A673 (cell line): Measurements from ENCODE around the gene LRP1B.

Source experiments
- EZH2 ChIP-seq: fragments of 200-600 bp; sonication (generic); IDR thresholded peaks from 2 replicates; pipeline ENCODE4 v1.6.1; 2017; ENCODE audit warnings: borderline replicate concordance, low read depth, mild to moderate bottlenecking, mixed read lengths, antibody characterized with exemption, low read length; ENCODE audit not compliant: poor library complexity, severe bottlenecking
- TF ChIP-seq, protein P1 (sequence below): fragments of 300-800, 200-600 bp; sonication (generic); conservative IDR thresholded peaks from 2 replicates; pipeline ENCODE4 v1.5.1; 2017; ENCODE audit warnings: low read depth, mild to moderate bottlenecking, antibody characterized with exemption, low read length, moderate library complexity, mixed read lengths

DNA sequence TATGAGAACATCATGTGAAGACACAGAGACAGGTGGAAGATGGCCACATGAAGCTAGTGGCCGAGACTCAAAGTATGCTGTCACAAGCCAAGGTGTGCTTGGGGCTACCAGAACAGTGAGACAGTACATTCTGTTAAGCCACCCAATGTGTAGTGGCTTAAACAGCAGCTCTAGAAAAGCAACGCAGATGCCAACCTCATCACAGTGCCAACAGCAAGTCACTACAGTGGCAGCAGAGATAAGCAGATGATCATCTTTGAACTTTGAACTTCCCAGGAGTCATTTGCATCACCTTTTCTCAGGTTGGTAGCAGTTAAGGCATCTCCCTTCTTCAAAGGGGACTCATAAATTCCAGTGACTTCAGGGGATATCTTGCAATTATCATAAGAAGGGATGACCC, 394.4 kb downstream of the LRP1B start:
- TF ChIP-seq EZH2 = no peak
- TF ChIP-seq, protein P1, sequence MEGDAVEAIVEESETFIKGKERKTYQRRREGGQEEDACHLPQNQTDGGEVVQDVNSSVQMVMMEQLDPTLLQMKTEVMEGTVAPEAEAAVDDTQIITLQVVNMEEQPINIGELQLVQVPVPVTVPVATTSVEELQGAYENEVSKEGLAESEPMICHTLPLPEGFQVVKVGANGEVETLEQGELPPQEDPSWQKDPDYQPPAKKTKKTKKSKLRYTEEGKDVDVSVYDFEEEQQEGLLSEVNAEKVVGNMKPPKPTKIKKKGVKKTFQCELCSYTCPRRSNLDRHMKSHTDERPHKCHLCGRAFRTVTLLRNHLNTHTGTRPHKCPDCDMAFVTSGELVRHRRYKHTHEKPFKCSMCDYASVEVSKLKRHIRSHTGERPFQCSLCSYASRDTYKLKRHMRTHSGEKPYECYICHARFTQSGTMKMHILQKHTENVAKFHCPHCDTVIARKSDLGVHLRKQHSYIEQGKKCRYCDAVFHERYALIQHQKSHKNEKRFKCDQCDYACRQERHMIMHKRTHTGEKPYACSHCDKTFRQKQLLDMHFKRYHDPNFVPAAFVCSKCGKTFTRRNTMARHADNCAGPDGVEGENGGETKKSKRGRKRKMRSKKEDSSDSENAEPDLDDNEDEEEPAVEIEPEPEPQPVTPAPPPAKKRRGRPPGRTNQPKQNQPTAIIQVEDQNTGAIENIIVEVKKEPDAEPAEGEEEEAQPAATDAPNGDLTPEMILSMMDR = no peak
